Measurements from ENCODE around the gene IGFLR1.

GRCh38 chr19:35752746-35753350 lies 10.6 kb upstream of the IGFLR1 start:
- TF ChIP-seq CTCF (IDR thresholded peaks at IDR 0.05; ENCODE audit: low read length) (no peak), EZH2 (IDR thresholded peaks at IDR 0.05; ENCODE audit: borderline replicate concordance, low read length) (no peak)

Data from OCI-LY1 (cell line).